Panc1 (cell line): Measurements from ENCODE around the gene RASGEF1C. TPM values are rescaled to one million over a fixed set of nuclear protein-coding genes. Genes with fewer than 3 reads are reported as not detected.

ENCODE experiments used
- ATAC-seq: fragments of 200-7000 bp; cut with Tn5 transposase; 2 replicates; pipeline ENCODE4 v1.9.1; 2020; ENCODE audit warnings: mild to moderate bottlenecking, moderate library complexity
- BruUV-seq: library from RNA; stranded (reverse); fragments of 400-500 nt; replicated peaks from 2 replicates; lab custom pipeline; 2021; lab: Mats Ljungman, UMichigan
- CTCF ChIA-PET: fragments of 300-600 bp; sonication (Branson Sonifier 250); formaldehyde crosslinking; loops from one replicate; lab custom pipeline; 2022; ENCODE audit warnings: antibody characterized with exemption; lab: Charles Lee
- POLR2A ChIA-PET: fragments of 300-600 bp; sonication (Branson Sonifier 250); formaldehyde crosslinking; loops from one replicate; lab custom pipeline; 2022; ENCODE audit warnings: antibody characterized with exemption; lab: Charles Lee
- DNase-seq: peaks from one replicate; pipeline ENCODE4 v3.0.0-alpha.2; 2010; ENCODE audit warnings: low read depth, low spot score
- H3K27ac ChIP-seq: 2 replicates; pipeline ENCODE4 v1.5.1; 2011; ENCODE audit warnings: mild to moderate bottlenecking, low read length, inconsistent platforms
- H3K27me3 ChIP-seq: fragments of 200-500 bp; sonication (Bioruptor generic); 2 replicates; pipeline ENCODE4 v1.6.0; 2014; ENCODE audit warnings: low read length, inconsistent platforms; ENCODE audit not compliant: control insufficient read depth, insufficient read depth
- H3K36me3 ChIP-seq: fragments of 200-500 bp; sonication (Bioruptor generic); 2 replicates; pipeline ENCODE4 v1.5.1; 2014; ENCODE audit warnings: inconsistent platforms, mild to moderate bottlenecking, low read length, moderate library complexity; ENCODE audit not compliant: control insufficient read depth, insufficient read depth
- H3K4me1 ChIP-seq: 2 replicates; pipeline ENCODE4 v1.5.1; 2011; ENCODE audit warnings: inconsistent platforms, mild to moderate bottlenecking, low read length, moderate library complexity; ENCODE audit not compliant: control insufficient read depth, insufficient read depth
- H3K4me3 ChIP-seq, 2 experiments: 2 replicates each; pipeline ENCODE4 v1.5.1; 2011 to 2012; ENCODE audit warnings: low read depth in 2 of 2, low read length in 2 of 2, mild to moderate bottlenecking in 2 of 2, inconsistent platforms in 1 of 2, moderate library complexity in 1 of 2
- H3K9me3 ChIP-seq: fragments of 200-500 bp; sonication (Bioruptor generic); 2 replicates; pipeline ENCODE4 v1.5.1; 2014; ENCODE audit warnings: low read depth, mild to moderate bottlenecking, inconsistent platforms, low read length, moderate library complexity; ENCODE audit not compliant: control insufficient read depth, insufficient read depth
- POLR2AphosphoS5 ChIP-seq: IDR thresholded peaks from 2 replicates; pipeline ENCODE4 v1.6.1; 2012; ENCODE audit warnings: mild to moderate bottlenecking, low read depth, low read length, moderate library complexity
- SIN3A ChIP-seq: IDR thresholded peaks from 2 replicates; pipeline ENCODE4 v1.6.1; 2012; ENCODE audit warnings: low read depth, mild to moderate bottlenecking, low read length, moderate library complexity, borderline replicate concordance; ENCODE audit not compliant: insufficient read depth
- TCF7L2 ChIP-seq: IDR thresholded peaks from 2 replicates; pipeline ENCODE4 v1.6.1; 2011; ENCODE audit warnings: mild to moderate bottlenecking, low read depth, low read length, inconsistent platforms
- in situ Hi-C: cut with HindIII; loops from 2 replicates; pipeline ENCODE4 v1.10.0; 2016; ENCODE audit warnings: low sequenced_read_pairs, low pct_unique_long_range_greater_than_20kb
- intact Hi-C: fragments of 100-400 bp; cut with micrococcal nuclease; formaldehyde crosslinking; loops from one replicate; pipeline ENCODE4 v1.10.0; 2022; ENCODE audit not compliant: unreplicated experiment
- total RNA-seq: library from RNA; stranded (reverse); gene quantifications from one replicate; pipeline ENCODE4 v1.2.1, GENCODE V29; 2021; ENCODE audit not compliant: unreplicated experiment
- TF ChIP-seq, protein P1 (sequence below): fragments of 450-650 bp; IDR thresholded peaks from 2 replicates; pipeline ENCODE4 v1.5.1; 2017; ENCODE audit warnings: mild to moderate bottlenecking
- TF ChIP-seq, protein P2 (sequence below), 2 experiments: IDR thresholded peaks; 2 replicates each; pipeline ENCODE4 v1.6.1; 2011 to 2012; ENCODE audit warnings: low read depth in 2 of 2, control low read depth in 1 of 2, low read length in 1 of 2, mild to moderate bottlenecking in 1 of 2, moderate library complexity in 1 of 2; ENCODE audit not compliant: insufficient read depth in 1 of 2

RASGEF1C gene
- total RNA-seq, 1 experiment from 2014 or later, result 0.49 TPM

DNA sequence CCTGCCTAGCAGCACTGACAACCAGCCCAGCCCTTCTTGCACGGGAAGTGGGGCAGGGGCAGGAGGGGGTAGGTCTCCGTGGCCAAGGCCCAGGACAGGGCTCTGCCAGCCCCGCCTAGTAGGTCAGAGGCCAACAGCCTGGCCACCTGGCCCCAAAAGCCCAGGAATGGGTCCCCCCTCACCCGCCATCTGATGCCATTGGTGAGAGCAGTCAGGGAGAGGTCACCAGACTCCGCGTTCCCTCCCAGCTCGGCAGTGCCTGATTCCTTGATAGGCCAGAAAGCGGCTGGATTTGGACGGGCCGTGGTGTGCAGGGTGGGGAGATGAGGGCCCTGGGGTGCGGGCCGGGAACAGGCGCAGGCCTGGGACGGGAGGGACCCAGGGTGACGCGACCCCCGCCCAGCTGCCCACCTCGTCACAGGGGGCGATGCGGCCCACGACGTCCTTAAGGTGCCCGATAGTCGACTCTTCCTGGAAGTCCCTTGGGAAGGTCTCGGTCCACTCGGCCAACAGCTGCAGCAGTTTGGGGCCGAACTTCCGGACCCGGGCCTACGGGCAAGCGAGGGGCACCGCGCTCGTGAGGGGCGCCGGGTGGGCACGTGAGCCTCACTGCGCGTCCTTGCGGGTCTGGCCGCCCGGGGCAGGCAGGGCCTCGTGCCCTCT lies 72.9 kb downstream of the RASGEF1C start:
- intact Hi-C loops, result no loop called here
- no peak overlapping the region for H3K27ac ChIP-seq
- ChIA-PET CTCF (no interaction called here), POLR2A (no interaction called here)
- no peaks in the 10 kb centered on the region for H3K36me3 ChIP-seq
- no peak for DNase-seq
- TF ChIP-seq, protein P1, sequence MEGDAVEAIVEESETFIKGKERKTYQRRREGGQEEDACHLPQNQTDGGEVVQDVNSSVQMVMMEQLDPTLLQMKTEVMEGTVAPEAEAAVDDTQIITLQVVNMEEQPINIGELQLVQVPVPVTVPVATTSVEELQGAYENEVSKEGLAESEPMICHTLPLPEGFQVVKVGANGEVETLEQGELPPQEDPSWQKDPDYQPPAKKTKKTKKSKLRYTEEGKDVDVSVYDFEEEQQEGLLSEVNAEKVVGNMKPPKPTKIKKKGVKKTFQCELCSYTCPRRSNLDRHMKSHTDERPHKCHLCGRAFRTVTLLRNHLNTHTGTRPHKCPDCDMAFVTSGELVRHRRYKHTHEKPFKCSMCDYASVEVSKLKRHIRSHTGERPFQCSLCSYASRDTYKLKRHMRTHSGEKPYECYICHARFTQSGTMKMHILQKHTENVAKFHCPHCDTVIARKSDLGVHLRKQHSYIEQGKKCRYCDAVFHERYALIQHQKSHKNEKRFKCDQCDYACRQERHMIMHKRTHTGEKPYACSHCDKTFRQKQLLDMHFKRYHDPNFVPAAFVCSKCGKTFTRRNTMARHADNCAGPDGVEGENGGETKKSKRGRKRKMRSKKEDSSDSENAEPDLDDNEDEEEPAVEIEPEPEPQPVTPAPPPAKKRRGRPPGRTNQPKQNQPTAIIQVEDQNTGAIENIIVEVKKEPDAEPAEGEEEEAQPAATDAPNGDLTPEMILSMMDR, result no peak
- TF ChIP-seq, protein P2, sequence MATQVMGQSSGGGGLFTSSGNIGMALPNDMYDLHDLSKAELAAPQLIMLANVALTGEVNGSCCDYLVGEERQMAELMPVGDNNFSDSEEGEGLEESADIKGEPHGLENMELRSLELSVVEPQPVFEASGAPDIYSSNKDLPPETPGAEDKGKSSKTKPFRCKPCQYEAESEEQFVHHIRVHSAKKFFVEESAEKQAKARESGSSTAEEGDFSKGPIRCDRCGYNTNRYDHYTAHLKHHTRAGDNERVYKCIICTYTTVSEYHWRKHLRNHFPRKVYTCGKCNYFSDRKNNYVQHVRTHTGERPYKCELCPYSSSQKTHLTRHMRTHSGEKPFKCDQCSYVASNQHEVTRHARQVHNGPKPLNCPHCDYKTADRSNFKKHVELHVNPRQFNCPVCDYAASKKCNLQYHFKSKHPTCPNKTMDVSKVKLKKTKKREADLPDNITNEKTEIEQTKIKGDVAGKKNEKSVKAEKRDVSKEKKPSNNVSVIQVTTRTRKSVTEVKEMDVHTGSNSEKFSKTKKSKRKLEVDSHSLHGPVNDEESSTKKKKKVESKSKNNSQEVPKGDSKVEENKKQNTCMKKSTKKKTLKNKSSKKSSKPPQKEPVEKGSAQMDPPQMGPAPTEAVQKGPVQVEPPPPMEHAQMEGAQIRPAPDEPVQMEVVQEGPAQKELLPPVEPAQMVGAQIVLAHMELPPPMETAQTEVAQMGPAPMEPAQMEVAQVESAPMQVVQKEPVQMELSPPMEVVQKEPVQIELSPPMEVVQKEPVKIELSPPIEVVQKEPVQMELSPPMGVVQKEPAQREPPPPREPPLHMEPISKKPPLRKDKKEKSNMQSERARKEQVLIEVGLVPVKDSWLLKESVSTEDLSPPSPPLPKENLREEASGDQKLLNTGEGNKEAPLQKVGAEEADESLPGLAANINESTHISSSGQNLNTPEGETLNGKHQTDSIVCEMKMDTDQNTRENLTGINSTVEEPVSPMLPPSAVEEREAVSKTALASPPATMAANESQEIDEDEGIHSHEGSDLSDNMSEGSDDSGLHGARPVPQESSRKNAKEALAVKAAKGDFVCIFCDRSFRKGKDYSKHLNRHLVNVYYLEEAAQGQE (IDR thresholded peaks at IDR 0.05; ENCODE audit: insufficient read depth in 1 of 2, low read depth in 2 of 2, low read length in 1 of 2), result no peak
- no peak for TF ChIP-seq TCF7L2
- TF ChIP-seq SIN3A, result no peak
- TF ChIP-seq POLR2AphosphoS5, result no peak
- H3K9me3 ChIP-seq, result no peaks in the 10 kb centered on the region
- H3K4me1 ChIP-seq, result no peaks in the 10 kb centered on the region
- H3K4me3 ChIP-seq, result no peak overlapping the region
- BruUV-seq, result no TSS peak
- H3K27me3 ChIP-seq, result no peaks in the 10 kb centered on the region; the same call in 1 of the 2 replicates
- in situ Hi-C loops, result no loop called here
- ATAC-seq, result no peak

DNA sequence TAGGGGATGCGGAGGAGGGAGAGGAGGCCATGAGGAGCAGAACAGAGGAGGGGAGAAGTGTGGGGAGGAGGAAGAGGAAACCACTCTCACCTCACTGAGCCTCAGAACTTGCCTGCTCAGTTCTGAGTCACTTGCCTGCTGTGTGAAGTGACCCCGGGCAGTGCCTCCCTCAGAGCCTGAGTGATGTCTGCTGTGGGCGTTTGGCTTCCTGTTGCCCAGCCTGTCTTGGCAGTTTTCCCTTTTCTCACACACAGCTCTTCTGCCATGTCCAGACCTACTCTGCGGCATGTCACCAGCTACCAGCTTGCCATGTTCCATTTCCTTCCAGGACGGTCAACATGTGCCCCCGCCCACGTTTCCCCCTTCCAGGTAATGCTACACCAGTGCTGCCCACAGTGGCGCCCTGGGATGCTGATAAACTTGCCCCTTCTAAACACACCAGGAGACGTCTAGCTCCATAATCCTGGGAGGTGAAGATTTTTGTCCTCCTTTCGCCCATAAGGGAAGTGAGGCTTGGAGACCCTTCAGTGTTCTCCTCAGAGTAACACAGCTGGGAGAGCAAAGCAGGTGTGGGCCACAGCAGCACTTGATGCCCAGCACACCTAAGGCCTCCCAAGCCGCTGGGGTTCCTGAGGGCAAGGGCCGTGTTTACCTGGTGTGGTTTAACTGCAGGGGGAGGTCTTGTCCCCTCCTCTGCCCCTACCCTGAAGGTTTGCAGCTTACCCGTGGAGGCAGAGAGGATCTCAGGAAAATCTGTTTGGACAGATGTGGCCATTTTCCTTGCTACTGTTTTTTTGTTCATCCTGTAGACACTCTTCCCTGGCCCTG lies 73.7 kb downstream of the RASGEF1C start:
- CTCF ChIA-PET, result no interaction called here
- TF ChIP-seq POLR2AphosphoS5 (no peak), SIN3A (no peak), TCF7L2 (no peak)
- TF ChIP-seq, protein P2 (IDR thresholded peaks at IDR 0.05; ENCODE audit: insufficient read depth in 1 of 2, low read depth in 2 of 2, low read length in 1 of 2), result no peak
- TF ChIP-seq, protein P1, result no peak
- intact Hi-C loops, result no loop called here
- ATAC-seq (no peak), DNase-seq (no peak)
- BruUV-seq, result no TSS peak
- POLR2A ChIA-PET, result no interaction called here
- Histone ChIP-seq H3K9me3 (no peaks in the 10 kb centered on the region), H3K4me3 (no peak overlapping the region), H3K36me3 (no peaks in the 10 kb centered on the region), H3K27ac (no peak overlapping the region), H3K27me3 (no peaks in the 10 kb centered on the region; the same call in 1 of the 2 replicates), H3K4me1 (no peaks in the 10 kb centered on the region)
- in situ Hi-C loops, result no loop called here
